K562 (cell line): ENCODE data around the gene HRAS. TPM values are rescaled to one million over a fixed set of nuclear protein-coding genes. Genes with fewer than 3 reads are reported as not detected.

Experiments used
- KDM2B ChIP-seq: fragments of 250-450 bp; sonication (Bioruptor Pico); IDR thresholded peaks from 2 replicates; pipeline ENCODE4 v1.8.0; 2021; ENCODE audit warnings: mild to moderate bottlenecking, moderate library complexity
- LEF1 ChIP-seq: fragments of 450-650 bp; IDR thresholded peaks from 2 replicates; pipeline ENCODE4 v1.6.1; 2016; ENCODE audit warnings: mild to moderate bottlenecking
- MCM7 ChIP-seq, 2 experiments: fragments of 450-650 bp; IDR thresholded peaks; 2 replicates each; pipeline ENCODE4 v1.6.1; 2016 to 2018
- ZNF785 ChIP-seq: fragments of 250-450 bp; sonication (Bioruptor Pico); IDR thresholded peaks from 2 replicates; pipeline ENCODE4 v1.4.0; 2020; ENCODE audit warnings: mild to moderate bottlenecking
- polyA plus RNA-seq, 8 experiments: library from polyadenylated mRNA; depleted of rRNA in 4 of 8; stranded (reverse) in 5 of 8; unstranded in 3 of 8; fragments of >200 nt; fragmentation: Nextera tagmentation in 2 of 8; fragmentation: Illumina TruSeq in 1 of 8; extraction: Ambion mirVana in 2 of 8; extraction: Trizol in 1 of 8; gene quantifications; 2 replicates each; pipeline versions ENCODE4 v1.2.1 to v1.2.3, GENCODE V29; 2011 to 2014; ENCODE audit warnings: inconsistent platforms in 1 of 8, missing spikeins in 1 of 8
- total RNA-seq, 7 experiments: library from RNA; depleted of rRNA in 6 of 7; stranded (reverse); fragments of >200 nt in 6 of 7; fragmentation: Illumina TruSeq in 2 of 7; extraction: Trizol in 2 of 7; gene quantifications; 2 replicates each; pipeline versions ENCODE4 v1.2.1 to v1.2.3, GENCODE V29; 2011 to 2021; ENCODE audit warnings: low replicate concordance in 1 of 7
- TF ChIP-seq, protein P1 (sequence below), 2 experiments: fragments of 450-650 bp in 1 of 2; IDR thresholded peaks; 2 replicates each; pipeline ENCODE4 v1.6.1; 2011 to 2017; ENCODE audit warnings: low read depth in 2 of 2, antibody characterized with exemption in 1 of 2, borderline replicate concordance in 1 of 2, low read length in 1 of 2, mild to moderate bottlenecking in 1 of 2, mixed read lengths in 1 of 2; ENCODE audit not compliant: control insufficient read depth in 1 of 2
- TF ChIP-seq, protein P2 (sequence below): fragments of 450-650 bp; formaldehyde crosslinking; conservative IDR thresholded peaks from 2 replicates; pipeline ENCODE4 v1.4.0; 2022; ENCODE audit warnings: mild to moderate bottlenecking, missing genetic modification characterization
- TF ChIP-seq, protein P3 (sequence below): fragments of 250-450 bp; sonication (Bioruptor Pico); IDR thresholded peaks from 2 replicates; pipeline ENCODE4 v1.5.0; 2021
- TF ChIP-seq, protein P4 (sequence below), 2 experiments: fragments of 450-650 bp; conservative IDR thresholded peaks; 2 replicates each; pipeline ENCODE4 v1.6.1; 2017; ENCODE audit warnings: mild to moderate bottlenecking in 2 of 2, moderate library complexity in 2 of 2

Gene HRAS
- total and polyA plus RNA-seq, 9 of the 15 experiments (the other 6 are each of a cell fraction or from before 2014, with no cell fraction given) = 2.8 to 73.5 (median 29.6) TPM

DNA sequence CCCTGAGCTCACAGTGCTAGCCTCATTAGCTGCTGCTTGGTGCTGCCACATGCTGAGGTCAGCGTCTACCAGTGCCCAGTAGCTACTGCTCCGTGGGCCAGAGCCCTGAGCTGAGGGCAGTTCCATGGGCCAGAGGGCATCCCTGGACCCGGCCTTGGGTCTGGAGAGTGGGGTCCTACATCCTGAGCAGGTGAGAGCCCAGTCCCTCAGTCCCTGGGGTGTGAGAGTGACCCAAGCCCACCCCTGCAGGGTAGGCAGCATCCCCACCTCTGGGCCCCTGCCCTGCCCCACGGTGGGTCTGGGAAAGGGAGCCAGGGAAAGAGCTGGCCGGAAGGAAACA is 15.3 kb upstream of the HRAS start (continued):
- TF ChIP-seq, protein P1, sequence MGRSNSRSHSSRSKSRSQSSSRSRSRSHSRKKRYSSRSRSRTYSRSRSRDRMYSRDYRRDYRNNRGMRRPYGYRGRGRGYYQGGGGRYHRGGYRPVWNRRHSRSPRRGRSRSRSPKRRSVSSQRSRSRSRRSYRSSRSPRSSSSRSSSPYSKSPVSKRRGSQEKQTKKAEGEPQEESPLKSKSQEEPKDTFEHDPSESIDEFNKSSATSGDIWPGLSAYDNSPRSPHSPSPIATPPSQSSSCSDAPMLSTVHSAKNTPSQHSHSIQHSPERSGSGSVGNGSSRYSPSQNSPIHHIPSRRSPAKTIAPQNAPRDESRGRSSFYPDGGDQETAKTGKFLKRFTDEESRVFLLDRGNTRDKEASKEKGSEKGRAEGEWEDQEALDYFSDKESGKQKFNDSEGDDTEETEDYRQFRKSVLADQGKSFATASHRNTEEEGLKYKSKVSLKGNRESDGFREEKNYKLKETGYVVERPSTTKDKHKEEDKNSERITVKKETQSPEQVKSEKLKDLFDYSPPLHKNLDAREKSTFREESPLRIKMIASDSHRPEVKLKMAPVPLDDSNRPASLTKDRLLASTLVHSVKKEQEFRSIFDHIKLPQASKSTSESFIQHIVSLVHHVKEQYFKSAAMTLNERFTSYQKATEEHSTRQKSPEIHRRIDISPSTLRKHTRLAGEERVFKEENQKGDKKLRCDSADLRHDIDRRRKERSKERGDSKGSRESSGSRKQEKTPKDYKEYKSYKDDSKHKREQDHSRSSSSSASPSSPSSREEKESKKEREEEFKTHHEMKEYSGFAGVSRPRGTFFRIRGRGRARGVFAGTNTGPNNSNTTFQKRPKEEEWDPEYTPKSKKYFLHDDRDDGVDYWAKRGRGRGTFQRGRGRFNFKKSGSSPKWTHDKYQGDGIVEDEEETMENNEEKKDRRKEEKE (IDR thresholded peaks at IDR 0.05; ENCODE audit: borderline replicate concordance in 1 of 2, control insufficient read depth in 1 of 2, low read depth in 2 of 2, low read length in 1 of 2) = no peak
- no peak for TF ChIP-seq ZNF785 (CRISPR knock-in tag)
- TF ChIP-seq, protein P2, sequence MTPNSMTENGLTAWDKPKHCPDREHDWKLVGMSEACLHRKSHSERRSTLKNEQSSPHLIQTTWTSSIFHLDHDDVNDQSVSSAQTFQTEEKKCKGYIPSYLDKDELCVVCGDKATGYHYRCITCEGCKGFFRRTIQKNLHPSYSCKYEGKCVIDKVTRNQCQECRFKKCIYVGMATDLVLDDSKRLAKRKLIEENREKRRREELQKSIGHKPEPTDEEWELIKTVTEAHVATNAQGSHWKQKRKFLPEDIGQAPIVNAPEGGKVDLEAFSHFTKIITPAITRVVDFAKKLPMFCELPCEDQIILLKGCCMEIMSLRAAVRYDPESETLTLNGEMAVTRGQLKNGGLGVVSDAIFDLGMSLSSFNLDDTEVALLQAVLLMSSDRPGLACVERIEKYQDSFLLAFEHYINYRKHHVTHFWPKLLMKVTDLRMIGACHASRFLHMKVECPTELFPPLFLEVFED = no peak
- no peak for TF ChIP-seq KDM2B
- no peak for TF ChIP-seq MCM7 (IDR thresholded peaks at IDR 0.05)
- TF ChIP-seq LEF1 = no peak
- TF ChIP-seq, protein P3, sequence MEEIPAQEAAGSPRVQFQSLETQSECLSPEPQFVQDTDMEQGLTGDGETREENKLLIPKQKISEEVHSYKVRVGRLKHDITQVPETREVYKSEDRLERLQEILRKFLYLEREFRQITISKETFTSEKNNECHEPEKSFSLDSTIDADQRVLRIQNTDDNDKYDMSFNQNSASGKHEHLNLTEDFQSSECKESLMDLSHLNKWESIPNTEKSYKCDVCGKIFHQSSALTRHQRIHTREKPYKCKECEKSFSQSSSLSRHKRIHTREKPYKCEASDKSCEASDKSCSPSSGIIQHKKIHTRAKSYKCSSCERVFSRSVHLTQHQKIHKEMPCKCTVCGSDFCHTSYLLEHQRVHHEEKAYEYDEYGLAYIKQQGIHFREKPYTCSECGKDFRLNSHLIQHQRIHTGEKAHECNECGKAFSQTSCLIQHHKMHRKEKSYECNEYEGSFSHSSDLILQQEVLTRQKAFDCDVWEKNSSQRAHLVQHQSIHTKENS (CRISPR knock-in tag) = no peak
- TF ChIP-seq, protein P4, sequence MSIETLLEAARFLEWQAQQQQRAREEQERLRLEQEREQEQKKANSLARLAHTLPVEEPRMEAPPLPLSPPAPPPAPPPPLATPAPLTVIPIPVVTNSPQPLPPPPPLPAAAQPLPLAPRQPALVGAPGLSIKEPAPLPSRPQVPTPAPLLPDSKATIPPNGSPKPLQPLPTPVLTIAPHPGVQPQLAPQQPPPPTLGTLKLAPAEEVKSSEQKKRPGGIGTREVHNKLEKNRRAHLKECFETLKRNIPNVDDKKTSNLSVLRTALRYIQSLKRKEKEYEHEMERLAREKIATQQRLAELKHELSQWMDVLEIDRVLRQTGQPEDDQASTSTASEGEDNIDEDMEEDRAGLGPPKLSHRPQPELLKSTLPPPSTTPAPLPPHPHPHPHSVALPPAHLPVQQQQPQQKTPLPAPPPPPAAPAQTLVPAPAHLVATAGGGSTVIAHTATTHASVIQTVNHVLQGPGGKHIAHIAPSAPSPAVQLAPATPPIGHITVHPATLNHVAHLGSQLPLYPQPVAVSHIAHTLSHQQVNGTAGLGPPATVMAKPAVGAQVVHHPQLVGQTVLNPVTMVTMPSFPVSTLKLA (conservative IDR thresholded peaks at IDR 0.05) = no peak
